ENCODE results near the gene PRPF19.

DNA sequence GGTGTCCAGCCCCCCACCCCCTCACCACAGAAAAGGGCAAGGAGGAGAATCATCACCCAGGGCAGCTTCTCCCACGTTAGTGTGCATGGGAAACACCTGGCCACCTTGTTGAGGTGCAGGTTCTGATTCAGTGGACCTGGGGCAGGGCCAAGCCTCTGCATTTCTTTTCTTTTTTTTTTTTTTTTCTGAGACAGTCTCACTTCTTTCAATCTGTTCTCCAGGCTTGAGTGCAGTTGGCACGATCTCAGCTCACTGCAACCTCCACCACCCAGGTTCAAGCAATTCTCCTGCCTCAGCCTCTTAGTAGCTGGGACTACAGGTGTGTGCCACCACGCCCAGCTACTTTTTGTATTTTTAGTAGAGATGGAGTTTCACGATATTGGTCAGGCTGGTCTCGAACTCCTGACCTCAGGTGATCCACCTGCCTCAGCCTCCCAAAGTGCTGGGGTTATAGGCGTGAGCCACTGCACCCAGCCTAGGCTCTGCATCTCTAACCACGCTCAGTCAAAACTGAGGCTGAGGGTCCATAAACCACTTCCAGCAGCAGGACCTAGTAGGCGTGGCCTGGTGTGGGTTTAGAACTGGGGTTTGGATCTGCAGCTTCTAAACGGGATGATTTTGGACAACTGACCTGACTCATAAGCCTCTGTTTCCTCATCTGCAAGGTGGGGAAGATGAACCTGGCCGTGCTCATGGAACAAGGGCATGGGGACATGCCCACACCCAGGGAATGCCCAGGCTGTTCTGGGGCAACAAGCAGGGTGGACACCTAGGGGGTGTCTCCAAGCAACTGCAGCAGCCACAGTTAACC lies 38.3 kb downstream of the PRPF19 start:
- TF ChIP-seq CHD1 (IDR thresholded peaks at IDR 0.05; ENCODE audit: low read depth, low read length) (no peak), POLR2A (IDR thresholded peaks at IDR 0.05; ENCODE audit: low read depth, low read length) (no peak), NFE2L2 (IDR thresholded peaks at IDR 0.05; ENCODE audit: low read depth, low read length) (no peak), RAD21 (IDR thresholded peaks at IDR 0.05; ENCODE audit: low read length) (no peak), CEBPB (IDR thresholded peaks at IDR 0.05; ENCODE audit: low read depth, low read length) (no peak), RFX5 (IDR thresholded peaks at IDR 0.05; ENCODE audit: low read depth, low read length) (no peak)
- TF ChIP-seq, protein P1, sequence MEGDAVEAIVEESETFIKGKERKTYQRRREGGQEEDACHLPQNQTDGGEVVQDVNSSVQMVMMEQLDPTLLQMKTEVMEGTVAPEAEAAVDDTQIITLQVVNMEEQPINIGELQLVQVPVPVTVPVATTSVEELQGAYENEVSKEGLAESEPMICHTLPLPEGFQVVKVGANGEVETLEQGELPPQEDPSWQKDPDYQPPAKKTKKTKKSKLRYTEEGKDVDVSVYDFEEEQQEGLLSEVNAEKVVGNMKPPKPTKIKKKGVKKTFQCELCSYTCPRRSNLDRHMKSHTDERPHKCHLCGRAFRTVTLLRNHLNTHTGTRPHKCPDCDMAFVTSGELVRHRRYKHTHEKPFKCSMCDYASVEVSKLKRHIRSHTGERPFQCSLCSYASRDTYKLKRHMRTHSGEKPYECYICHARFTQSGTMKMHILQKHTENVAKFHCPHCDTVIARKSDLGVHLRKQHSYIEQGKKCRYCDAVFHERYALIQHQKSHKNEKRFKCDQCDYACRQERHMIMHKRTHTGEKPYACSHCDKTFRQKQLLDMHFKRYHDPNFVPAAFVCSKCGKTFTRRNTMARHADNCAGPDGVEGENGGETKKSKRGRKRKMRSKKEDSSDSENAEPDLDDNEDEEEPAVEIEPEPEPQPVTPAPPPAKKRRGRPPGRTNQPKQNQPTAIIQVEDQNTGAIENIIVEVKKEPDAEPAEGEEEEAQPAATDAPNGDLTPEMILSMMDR (conservative IDR thresholded peaks at IDR 0.05; ENCODE audit: low read depth, low read length) = no peak
- TF ChIP-seq, protein P2, sequence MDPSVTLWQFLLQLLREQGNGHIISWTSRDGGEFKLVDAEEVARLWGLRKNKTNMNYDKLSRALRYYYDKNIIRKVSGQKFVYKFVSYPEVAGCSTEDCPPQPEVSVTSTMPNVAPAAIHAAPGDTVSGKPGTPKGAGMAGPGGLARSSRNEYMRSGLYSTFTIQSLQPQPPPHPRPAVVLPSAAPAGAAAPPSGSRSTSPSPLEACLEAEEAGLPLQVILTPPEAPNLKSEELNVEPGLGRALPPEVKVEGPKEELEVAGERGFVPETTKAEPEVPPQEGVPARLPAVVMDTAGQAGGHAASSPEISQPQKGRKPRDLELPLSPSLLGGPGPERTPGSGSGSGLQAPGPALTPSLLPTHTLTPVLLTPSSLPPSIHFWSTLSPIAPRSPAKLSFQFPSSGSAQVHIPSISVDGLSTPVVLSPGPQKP (IDR thresholded peaks at IDR 0.05; ENCODE audit: borderline replicate concordance, low read depth, low read length) = no peak
